SK-N-SH treated with all-trans-retinoic acid at 6 μM for 48 hours (cell line): ENCODE data around the gene PIM1.

Experiments
- ARNTL ChIP-seq: fragments of 450-650 bp; formaldehyde crosslinking; IDR thresholded peaks from 2 replicates; pipeline ENCODE4 v1.5.0; 2020; ENCODE audit warnings: low read depth, mild to moderate bottlenecking, moderate library complexity, borderline replicate concordance
- BACH2 ChIP-seq: fragments of 250-450 bp; sonication (Bioruptor Pico); IDR thresholded peaks from 2 replicates; pipeline ENCODE4 v1.9.0; 2021; ENCODE audit warnings: mild to moderate bottlenecking, borderline replicate concordance
- CREB5 ChIP-seq: fragments of 250-450 bp; sonication (Bioruptor Pico); IDR thresholded peaks from 2 replicates; pipeline ENCODE4 v1.5.1; 2020; ENCODE audit warnings: low read depth, mild to moderate bottlenecking, moderate library complexity
- GLIS3 ChIP-seq: fragments of 250-450 bp; sonication (Bioruptor Pico); IDR thresholded peaks from 2 replicates; pipeline ENCODE4 v1.5.0; 2020; ENCODE audit warnings: mild to moderate bottlenecking, moderate library complexity
- PATZ1 ChIP-seq: fragments of 250-450 bp; sonication (Bioruptor Pico); IDR thresholded peaks from 2 replicates; pipeline ENCODE4 v1.8.0; 2020; ENCODE audit warnings: mild to moderate bottlenecking, moderate library complexity, borderline replicate concordance
- RARB ChIP-seq: fragments of 250-450 bp; sonication (Bioruptor Pico); IDR thresholded peaks from 2 replicates; pipeline ENCODE4 v1.8.0; 2021; ENCODE audit warnings: mild to moderate bottlenecking, moderate library complexity
- SNAI2 ChIP-seq: fragments of 250-450 bp; sonication (Bioruptor Pico); IDR thresholded peaks from 2 replicates; pipeline ENCODE4 v1.5.0; 2020; ENCODE audit warnings: mild to moderate bottlenecking, moderate library complexity
- ZFP3 ChIP-seq: fragments of 250-450 bp; sonication (Bioruptor Pico); IDR thresholded peaks from 2 replicates; pipeline ENCODE4 v1.5.0; 2020; ENCODE audit warnings: mild to moderate bottlenecking, moderate library complexity
- ZNF565 ChIP-seq: fragments of 450-650 bp; formaldehyde crosslinking; conservative IDR thresholded peaks from 2 replicates; pipeline ENCODE4 v1.5.0; 2020; ENCODE audit warnings: low read depth, mild to moderate bottlenecking, moderate library complexity
- ZNF70 ChIP-seq: fragments of 450-650 bp; formaldehyde crosslinking; IDR thresholded peaks from 2 replicates; pipeline ENCODE4 v1.5.0; 2020; ENCODE audit warnings: mild to moderate bottlenecking, moderate library complexity

- TF ChIP-seq RARB (CRISPR knock-in tag) (no peak), CREB5 (CRISPR knock-in tag) (no peak), PATZ1 (CRISPR knock-in tag) (no peak), ARNTL (no peak), ZFP3 (CRISPR knock-in tag) (no peak), GLIS3 (CRISPR knock-in tag) (no peak), SNAI2 (no peak), BACH2 (CRISPR knock-in tag) (no peak), ZNF70 (CRISPR knock-in tag) (no peak), ZNF565 (CRISPR knock-in tag) (no peak)
Observed at GRCh38 chr6:37142050-37142614, 27.8 kb upstream of the PIM1 start.
